ENCODE data around the gene MICAL3. TPM values are rescaled to one million over a fixed set of nuclear protein-coding genes. Genes with fewer than 3 reads are reported as not detected.
"Not testable (repeated sequence)": the region's sequence is repeated elsewhere in the genome, so short reads cannot be mapped to it uniquely, and the experiment has no call there.

Gene MICAL3
- total and polyA plus RNA-seq, 4 donors, result 4.4 to 30.7 (median 15.4) TPM

GRCh38 chr22:18000441-18001039 is 23.8 kb downstream of the MICAL3 start:
- Histone ChIP-seq H3K27me3 (ENCODE audit: control insufficient read depth in 3 of 3, insufficient read depth in 3 of 3, low read length in 2 of 3) (no peaks in the 10 kb centered on the region), H3K27ac (ENCODE audit: low read depth in 1 of 2, low read length in 1 of 2) (peak overlapping the region; percentile 90 to 93), H3K4me3 (peak overlapping the region; percentile 72), H3K9me3 (ENCODE audit: control insufficient read depth in 4 of 4, insufficient read depth in 3 of 4, low read length in 3 of 4) (no peaks in the 10 kb centered on the region), H3K4me1 (ENCODE audit: control insufficient read depth in 5 of 5, insufficient read depth in 5 of 5, low read length in 5 of 5) (peaks cover 0 to 13% (median 8%) of the 10 kb centered on the region in 5 donors), H3K9ac (ENCODE audit: insufficient read depth in 1 of 2, low read length in 2 of 2) (no peak overlapping the region), H3K36me3 (ENCODE audit: control insufficient read depth in 4 of 4, insufficient read depth in 4 of 4, low read length in 4 of 4) (no peaks in the 10 kb centered on the region)
- 2 to 3% methylated on average over 51 to 52 of the region's 52 CpGs for WGBS, 2 donors
- TF ChIP-seq CTCF (IDR thresholded peaks at IDR 0.05; ENCODE audit: control extremely low read depth, extremely low read depth), result no peak
- peak; percentile 3 for ATAC-seq (ENCODE audit: insufficient read depth, low FRiP score)
- DNase-seq, result peak in 2 of 3 donors; percentile 42 to 56

GRCh38 chr22:17999851-18000250 is 24.5 kb downstream of the MICAL3 start:
- ATAC-seq (ENCODE audit: insufficient read depth, low FRiP score) (no peak), DNase-seq (no peak)
- 61 to 68% methylated on average over 8 of the region's 8 CpGs for WGBS, 2 donors
- Histone ChIP-seq H3K9ac (ENCODE audit: insufficient read depth in 1 of 2, low read length in 2 of 2) (no peak overlapping the region), H3K27me3 (ENCODE audit: control insufficient read depth in 3 of 3, insufficient read depth in 3 of 3, low read length in 2 of 3) (no peaks in the 10 kb centered on the region), H3K9me3 (ENCODE audit: control insufficient read depth in 4 of 4, insufficient read depth in 3 of 4, low read length in 3 of 4) (no peaks in the 10 kb centered on the region), H3K4me1 (ENCODE audit: control insufficient read depth in 5 of 5, insufficient read depth in 5 of 5, low read length in 5 of 5) (peaks cover 0 to 13% (median 8%) of the 10 kb centered on the region in 5 donors), H3K36me3 (ENCODE audit: control insufficient read depth in 4 of 4, insufficient read depth in 4 of 4, low read length in 4 of 4) (no peaks in the 10 kb centered on the region), H3K4me3 (no peak overlapping the region), H3K27ac (ENCODE audit: low read depth in 1 of 2, low read length in 1 of 2) (peak overlapping the region in 1 of 2 donors; percentile 90)
- TF ChIP-seq CTCF (IDR thresholded peaks at IDR 0.05; ENCODE audit: control extremely low read depth, extremely low read depth), result no peak

- TF ChIP-seq CTCF (IDR thresholded peaks at IDR 0.05; ENCODE audit: control extremely low read depth, extremely low read depth), result no peak
- DNase-seq (no peak), ATAC-seq (ENCODE audit: insufficient read depth, low FRiP score) (no peak)
- Histone ChIP-seq H3K4me3 (no peak overlapping the region), H3K9ac (ENCODE audit: insufficient read depth in 1 of 2, low read length in 2 of 2) (no peak overlapping the region), H3K36me3 (ENCODE audit: control insufficient read depth in 4 of 4, insufficient read depth in 4 of 4, low read length in 4 of 4) (no peaks in the 10 kb centered on the region), H3K4me1 (ENCODE audit: control insufficient read depth in 5 of 5, insufficient read depth in 5 of 5, low read length in 5 of 5) (peaks cover 0 to 13% (median 8%) of the 10 kb centered on the region in 5 donors), H3K9me3 (ENCODE audit: control insufficient read depth in 4 of 4, insufficient read depth in 3 of 4, low read length in 3 of 4) (no peaks in the 10 kb centered on the region), H3K27me3 (ENCODE audit: control insufficient read depth in 3 of 3, insufficient read depth in 3 of 3, low read length in 2 of 3) (no peaks in the 10 kb centered on the region), H3K27ac (ENCODE audit: low read depth in 1 of 2, low read length in 1 of 2) (no peak overlapping the region)
- WGBS, 2 donors, result 91 to 94% methylated on average over 6 of the region's 6 CpGs
Measured at GRCh38 chr22:17998913-17999312, 25.4 kb downstream of the MICAL3 start.

GRCh38 chr22:17997456-17997855 is 26.9 kb downstream of the MICAL3 start:
- no peaks in the 10 kb centered on the region for H3K9me3 ChIP-seq (ENCODE audit: control insufficient read depth in 4 of 4, insufficient read depth in 3 of 4, low read length in 3 of 4)
- WGBS, 2 donors, result 87 to 91% methylated on average over 5 of the region's 5 CpGs
- TF ChIP-seq CTCF (IDR thresholded peaks at IDR 0.05; ENCODE audit: control extremely low read depth, extremely low read depth), result no peak
- H3K27me3 ChIP-seq (ENCODE audit: control insufficient read depth in 3 of 3, insufficient read depth in 3 of 3, low read length in 2 of 3), result no peaks in the 10 kb centered on the region
- no peaks in the 10 kb centered on the region for H3K36me3 ChIP-seq (ENCODE audit: control insufficient read depth in 4 of 4, insufficient read depth in 4 of 4, low read length in 4 of 4)
- ATAC-seq (ENCODE audit: insufficient read depth, low FRiP score), result no peak
- H3K4me3 ChIP-seq, result no peak overlapping the region
- no peak overlapping the region for H3K9ac ChIP-seq (ENCODE audit: insufficient read depth in 1 of 2, low read length in 2 of 2)
- peaks cover 0 to 13% (median 8%) of the 10 kb centered on the region in 5 donors for H3K4me1 ChIP-seq (ENCODE audit: control insufficient read depth in 5 of 5, insufficient read depth in 5 of 5, low read length in 5 of 5)
- no peak for DNase-seq
- H3K27ac ChIP-seq (ENCODE audit: low read depth in 1 of 2, low read length in 1 of 2), result no peak overlapping the region

GRCh38 chr22:17995256-17995655 is 29.1 kb downstream of the MICAL3 start:
- H3K27me3 ChIP-seq (ENCODE audit: control insufficient read depth in 3 of 3, insufficient read depth in 3 of 3, low read length in 2 of 3); ATAC-seq (ENCODE audit: insufficient read depth, low FRiP score); H3K36me3 ChIP-seq (ENCODE audit: control insufficient read depth in 4 of 4, insufficient read depth in 4 of 4, low read length in 4 of 4); H3K9ac ChIP-seq (ENCODE audit: insufficient read depth in 1 of 2, low read length in 2 of 2); DNase-seq; H3K4me3 ChIP-seq; H3K9me3 ChIP-seq (ENCODE audit: control insufficient read depth in 4 of 4, insufficient read depth in 3 of 4, low read length in 3 of 4); H3K27ac ChIP-seq (ENCODE audit: low read depth in 1 of 2, low read length in 1 of 2): not testable (repeated sequence)
- H3K4me1 ChIP-seq (ENCODE audit: control insufficient read depth in 5 of 5, insufficient read depth in 5 of 5, low read length in 5 of 5), result peaks cover 0 to 12% (median 8%) of the 10 kb centered on the region in 5 donors
- 97 to 98% methylated on average over 6 of the region's 6 CpGs for WGBS, 2 donors
